ENCODE data around the gene YPEL1.

GRCh38 chr22:21736084-21736642 is 569 bp upstream of the YPEL1 start:
- TF ChIP-seq POLR2A (IDR thresholded peaks at IDR 0.05), result no peak
- no peak for TF ChIP-seq CTCF (IDR thresholded peaks at IDR 0.05)
- TF ChIP-seq POLR2AphosphoS5 (IDR thresholded peaks at IDR 0.05), result no peak
